Smooth muscle cell (in vitro differentiated cells): ENCODE data around the gene ZNF234. TPM values are rescaled to one million over a fixed set of nuclear protein-coding genes. Genes with fewer than 3 reads are reported as not detected.

Source experiments
- DNase-seq: peaks from one replicate; lab custom pipeline; 2025; ENCODE audit not compliant: unreplicated experiment; lab: John Stamatoyannopoulos, UW
- H2AFZ ChIP-seq: fragments of 200-600 bp; sonication (generic); 2 replicates; pipeline ENCODE4 v1.6.0; 2016; ENCODE audit warnings: antibody characterized with exemption, low read depth, mild to moderate bottlenecking
- H3F3A ChIP-seq: fragments of 200-600 bp; sonication (generic); 2 replicates; pipeline ENCODE4 v1.6.0; 2017; ENCODE audit warnings: antibody characterized with exemption, low read depth
- H3K27ac ChIP-seq: fragments of 200-600 bp; sonication (generic); 2 replicates; pipeline ENCODE4 v1.5.1; 2016; ENCODE audit warnings: low read depth, mild to moderate bottlenecking
- H3K27me3 ChIP-seq: fragments of 200-600 bp; sonication (generic); 2 replicates; pipeline ENCODE4 v1.6.1; 2016; ENCODE audit warnings: low read depth, mild to moderate bottlenecking
- H3K36me3 ChIP-seq: fragments of 200-600 bp; sonication (generic); 2 replicates; pipeline ENCODE4 v1.5.1; 2016; ENCODE audit warnings: low read depth
- H3K4me1 ChIP-seq: fragments of 200-600 bp; sonication (generic); 2 replicates; pipeline ENCODE4 v1.5.1; 2016; ENCODE audit warnings: low read depth
- H3K4me2 ChIP-seq: fragments of 200-600 bp; sonication (generic); 2 replicates; pipeline ENCODE4 v1.6.0; 2016; ENCODE audit warnings: mild to moderate bottlenecking
- H3K4me3 ChIP-seq: fragments of 200-600 bp; sonication (generic); 2 replicates; pipeline ENCODE4 v1.5.1; 2016; ENCODE audit warnings: mild to moderate bottlenecking
- H3K79me2 ChIP-seq: fragments of 200-600 bp; sonication (generic); 2 replicates; pipeline ENCODE4 v1.6.0; 2016; ENCODE audit warnings: low read depth, mild to moderate bottlenecking
- H3K9ac ChIP-seq: fragments of 200-600 bp; sonication (generic); 2 replicates; pipeline ENCODE4 v1.6.0; 2016; ENCODE audit warnings: low read depth
- H3K9me3 ChIP-seq: fragments of 200-600 bp; sonication (generic); replicated peaks from 2 replicates; pipeline ENCODE4 v1.5.1; 2016; ENCODE audit warnings: low read depth
- H4K20me1 ChIP-seq: fragments of 200-600 bp; sonication (generic); 2 replicates; pipeline ENCODE4 v1.6.0; 2016; ENCODE audit warnings: low read depth
- CTCF ChIP-seq: fragments of 200-600 bp; sonication (generic); IDR thresholded peaks from 2 replicates; pipeline ENCODE4 v1.5.1; 2017; ENCODE audit warnings: borderline replicate concordance, mild to moderate bottlenecking, antibody characterized with exemption; ENCODE audit not compliant: insufficient read depth, poor library complexity, severe bottlenecking
- WGBS: methylation state at CpG from one replicate; pipeline ENCODE4 v1.1.7; 2016; ENCODE audit warnings: low lambda C conversion rate; 5-methylcytosine and 5-hydroxymethylcytosine counted together
- polyA plus RNA-seq: library from polyadenylated mRNA; unstranded; fragments of >200 nt; fragmentation: Nextera tagmentation; extraction: Ambion mirVana; gene quantifications from 2 replicates; pipeline ENCODE4 v1.2.1, GENCODE V29; 2016
- total RNA-seq: library from RNA; depleted of rRNA; stranded (reverse); fragments of >200 nt; gene quantifications from 2 replicates; pipeline ENCODE4 v1.2.3, GENCODE V29; 2014

ZNF234 gene
- total and polyA plus RNA-seq, 2 experiments from 2014 or later, result 3.2 to 4.6 TPM

GRCh38 chr19:44142059-44142433 lies 692 bp downstream of the ZNF234 start:
- no peak for DNase-seq
- Histone ChIP-seq H4K20me1 (no peaks in the 10 kb centered on the region), H3K27ac (peak overlapping the region; percentile 39), H3K4me3 (peak overlapping the region; percentile 93), H3K36me3 (no peaks in the 10 kb centered on the region), H3K27me3 (no peaks in the 10 kb centered on the region), H3K4me1 (peaks cover 10% of the 10 kb centered on the region), H3F3A (no peaks in the 10 kb centered on the region), H2AFZ (peak overlapping the region; percentile 95), H3K9me3 (no peaks in the 10 kb centered on the region), H3K9ac (peak overlapping the region; percentile 78), H3K4me2 (peak overlapping the region; percentile 85), H3K79me2 (peaks cover 30% of the 10 kb centered on the region)
- 6% methylated on average over 13 of the region's 13 CpGs for WGBS
- TF ChIP-seq CTCF, result no peak

- Histone ChIP-seq H3K9me3 (peaks cover 3% of the 10 kb centered on the region), H3K4me1 (no peaks in the 10 kb centered on the region), H3F3A (no peaks in the 10 kb centered on the region), H3K36me3 (peaks cover 60% of the 10 kb centered on the region), H3K79me2 (peaks cover 7% of the 10 kb centered on the region), H3K9ac (no peak overlapping the region), H3K27ac (no peak overlapping the region), H2AFZ (no peak overlapping the region), H3K4me2 (no peak overlapping the region), H3K27me3 (no peaks in the 10 kb centered on the region), H4K20me1 (no peaks in the 10 kb centered on the region), H3K4me3 (no peak overlapping the region)
- no peak for DNase-seq
- TF ChIP-seq CTCF, result no peak
- WGBS, result 97% methylated on average over 4 of the region's 4 CpGs
Measured at GRCh38 chr19:44149776-44150175, 8.4 kb downstream of the ZNF234 start.

- peaks cover 18% of the 10 kb centered on the region for H3K9me3 ChIP-seq
- over 99% methylated on average over 5 of the region's 5 CpGs for WGBS
Measured at GRCh38 chr19:44151491-44151890, 10.1 kb downstream of the ZNF234 start.

More at GRCh38 chr19:44151491-44151890, 10.1 kb downstream of the ZNF234 start:
- H3K4me2 ChIP-seq, result no peak overlapping the region
- no peak for TF ChIP-seq CTCF
- H3F3A ChIP-seq, result no peaks in the 10 kb centered on the region
- DNase-seq, result no peak
- H2AFZ ChIP-seq, result no peak overlapping the region
- peaks cover 78% of the 10 kb centered on the region for H3K36me3 ChIP-seq
- H3K27me3 ChIP-seq, result no peaks in the 10 kb centered on the region
- H4K20me1 ChIP-seq, result no peaks in the 10 kb centered on the region
- no peak overlapping the region for H3K27ac ChIP-seq
- no peaks in the 10 kb centered on the region for H3K79me2 ChIP-seq
- H3K4me1 ChIP-seq, result no peaks in the 10 kb centered on the region
- no peak overlapping the region for H3K4me3 ChIP-seq
- no peak overlapping the region for H3K9ac ChIP-seq
